Measurements from ENCODE around the gene CCDC12. TPM values are rescaled to one million over a fixed set of nuclear protein-coding genes. Genes with fewer than 3 reads are reported as not detected.

CCDC12 gene
- total RNA-seq (2022): 47.3 and 47.5 TPM in 2 replicates
- Bru-seq, nascent RNA: percentile 88 among the genes with signal in this experiment
- BruChase-seq, experiment 1, labeled RNA remaining after a 6-hour chase: percentile 77 among the genes with signal in this experiment
- percentile 72 among the genes with signal in this experiment for BruChase-seq, experiment 2, labeled RNA remaining after a 2-hour chase
- long read RNA-seq, partial matches to known transcripts: 66 of 87 reads
- long read RNA-seq, other reads (novel, unspliced or antisense): 18 of 87 reads

DNA sequence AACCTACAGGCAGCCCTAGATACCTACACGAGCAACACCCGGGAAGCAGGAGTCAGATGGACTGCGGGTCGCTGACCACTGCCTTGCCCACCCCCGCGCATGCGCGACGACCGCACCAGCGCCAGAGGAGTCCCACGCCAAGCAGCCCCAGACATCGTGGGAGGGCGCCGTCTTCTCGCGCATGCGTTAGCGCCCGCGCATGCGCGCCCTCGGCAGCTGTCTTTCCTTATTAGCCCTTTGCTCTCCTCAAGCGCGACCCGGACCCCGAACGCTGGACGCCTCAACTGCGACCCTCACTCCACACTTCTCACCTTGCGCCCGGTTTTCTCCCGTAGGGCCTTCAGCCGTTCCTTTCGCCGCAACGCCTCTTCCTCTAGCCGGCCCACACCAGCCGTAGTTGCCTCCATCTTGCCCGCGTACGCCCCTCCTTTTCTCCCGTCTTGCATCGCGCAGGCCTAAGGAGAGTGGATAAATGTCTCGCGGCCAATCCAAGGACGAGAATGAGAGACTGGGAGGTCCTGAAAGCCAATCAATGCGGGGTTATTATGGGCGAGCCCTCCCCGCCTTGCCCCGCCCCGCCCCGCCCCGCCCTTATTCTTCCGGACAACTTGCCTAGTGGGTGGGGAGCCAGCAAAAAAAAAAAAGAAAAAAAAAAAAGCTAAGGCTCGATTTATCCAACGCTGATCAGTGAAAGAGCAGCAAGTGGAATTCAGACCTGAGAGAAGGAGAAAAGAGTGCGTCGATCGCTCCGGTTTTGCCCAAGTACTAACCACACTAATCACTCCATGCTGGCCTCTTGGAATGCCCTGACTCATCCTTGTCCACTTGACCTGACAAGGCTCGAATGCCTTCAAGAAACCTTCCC lies at the start of gene CCDC12:
TSS of gene CCDC12 (minus strand) at position 420 of the 865 bp plus-strand sequence. CDS start at position 407, 13 bp downstream.
- peak; percentile 91 for DNase-seq
- peaks cover 64% of the 10 kb centered on the region for H3K36me3 Mint-ChIP-seq (ENCODE audit: insufficient read depth, unreplicated experiment)
- no peaks in the 10 kb centered on the region for H3K9me3 Mint-ChIP-seq (ENCODE audit: low read depth, unreplicated experiment)
- no TSS peak for BruUV-seq (replicated peaks)
- TF ChIP-seq, protein P1, sequence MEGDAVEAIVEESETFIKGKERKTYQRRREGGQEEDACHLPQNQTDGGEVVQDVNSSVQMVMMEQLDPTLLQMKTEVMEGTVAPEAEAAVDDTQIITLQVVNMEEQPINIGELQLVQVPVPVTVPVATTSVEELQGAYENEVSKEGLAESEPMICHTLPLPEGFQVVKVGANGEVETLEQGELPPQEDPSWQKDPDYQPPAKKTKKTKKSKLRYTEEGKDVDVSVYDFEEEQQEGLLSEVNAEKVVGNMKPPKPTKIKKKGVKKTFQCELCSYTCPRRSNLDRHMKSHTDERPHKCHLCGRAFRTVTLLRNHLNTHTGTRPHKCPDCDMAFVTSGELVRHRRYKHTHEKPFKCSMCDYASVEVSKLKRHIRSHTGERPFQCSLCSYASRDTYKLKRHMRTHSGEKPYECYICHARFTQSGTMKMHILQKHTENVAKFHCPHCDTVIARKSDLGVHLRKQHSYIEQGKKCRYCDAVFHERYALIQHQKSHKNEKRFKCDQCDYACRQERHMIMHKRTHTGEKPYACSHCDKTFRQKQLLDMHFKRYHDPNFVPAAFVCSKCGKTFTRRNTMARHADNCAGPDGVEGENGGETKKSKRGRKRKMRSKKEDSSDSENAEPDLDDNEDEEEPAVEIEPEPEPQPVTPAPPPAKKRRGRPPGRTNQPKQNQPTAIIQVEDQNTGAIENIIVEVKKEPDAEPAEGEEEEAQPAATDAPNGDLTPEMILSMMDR (IDR thresholded peaks at IDR 0.05; ENCODE audit: unreplicated experiment): no peak
- H3K27ac Mint-ChIP-seq (ENCODE audit: unreplicated experiment): peak within 1 kb of the TSS; percentile 99
- H3K4me1 Mint-ChIP-seq (ENCODE audit: low read depth, unreplicated experiment): peaks cover 37% of the 10 kb centered on the region
- intact Hi-C loops (cut with micrococcal nuclease; ENCODE audit: unreplicated experiment): loop anchor here (5.0 kb wide), 1 partner anchor 34 kb away; no protein-coding TSS in a partner anchor
- no peaks in the 10 kb centered on the region for H3K27me3 Mint-ChIP-seq (ENCODE audit: unreplicated experiment)
- CTCF ChIA-PET: interaction anchor here (0.6 to 1.7 kb wide), 11 partner anchors 29 to 305 kb away, joined by 3 to 12 read pairs (median 5); no protein-coding TSS in a partner anchor
- peak within 1 kb of the TSS; percentile 92 for H3K4me3 Mint-ChIP-seq (ENCODE audit: low read depth, unreplicated experiment)

- H3K4me1 Mint-ChIP-seq (ENCODE audit: low read depth, unreplicated experiment): peaks cover 11% of the 10 kb centered on the region
- BruUV-seq (replicated peaks): no TSS peak
- peaks cover 5% of the 10 kb centered on the region for H3K36me3 Mint-ChIP-seq (ENCODE audit: insufficient read depth, unreplicated experiment)
- no peaks in the 10 kb centered on the region for H3K9me3 Mint-ChIP-seq (ENCODE audit: low read depth, unreplicated experiment)
- H3K4me3 Mint-ChIP-seq (ENCODE audit: low read depth, unreplicated experiment): no peak overlapping the region
- H3K27ac Mint-ChIP-seq (ENCODE audit: unreplicated experiment): peak overlapping the region; percentile 32
- CTCF ChIA-PET: no interaction called here
- intact Hi-C loops (cut with micrococcal nuclease; ENCODE audit: unreplicated experiment): no loop called here
- TF ChIP-seq, protein P1 (IDR thresholded peaks at IDR 0.05; ENCODE audit: unreplicated experiment): no peak
- DNase-seq: no peak
- no peaks in the 10 kb centered on the region for H3K27me3 Mint-ChIP-seq (ENCODE audit: unreplicated experiment)
Measured at GRCh38 chr3:47024932-47025331, 48.4 kb upstream of the CCDC12 start.

DNA sequence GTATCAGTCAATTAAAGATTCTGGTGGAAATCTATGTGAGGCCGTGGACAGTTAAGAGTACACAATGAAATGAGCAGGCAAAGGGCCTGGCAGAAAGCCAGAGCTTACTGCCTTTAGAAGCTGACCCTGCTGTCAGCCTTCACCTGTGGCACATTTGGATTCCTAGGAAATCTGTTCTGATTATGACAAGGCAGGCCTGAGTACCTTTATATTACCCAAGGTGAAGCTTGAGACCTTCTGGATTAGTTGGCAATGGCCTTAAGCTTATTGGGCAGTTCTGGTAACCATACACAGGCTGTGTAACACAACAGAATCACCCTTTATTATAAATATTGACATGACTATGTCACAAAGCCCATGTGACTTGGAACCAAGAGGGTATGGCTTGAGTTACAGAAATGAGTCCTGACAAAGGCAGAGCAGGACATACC lies 46.1 kb upstream of the CCDC12 start:
- Mint-ChIP-seq H3K4me3 (ENCODE audit: low read depth, unreplicated experiment) (no peak overlapping the region), H3K9me3 (ENCODE audit: low read depth, unreplicated experiment) (no peaks in the 10 kb centered on the region), H3K27ac (ENCODE audit: unreplicated experiment) (no peak overlapping the region), H3K27me3 (ENCODE audit: unreplicated experiment) (no peaks in the 10 kb centered on the region), H3K4me1 (ENCODE audit: low read depth, unreplicated experiment) (peaks cover 11% of the 10 kb centered on the region), H3K36me3 (ENCODE audit: insufficient read depth, unreplicated experiment) (peaks cover 8% of the 10 kb centered on the region)
- TF ChIP-seq, protein P1 (IDR thresholded peaks at IDR 0.05; ENCODE audit: unreplicated experiment): no peak
- no TSS peak for BruUV-seq (replicated peaks)
- intact Hi-C loops (cut with micrococcal nuclease; ENCODE audit: unreplicated experiment): no loop called here
- CTCF ChIA-PET: interaction anchor here (0.6 to 0.7 kb wide), 2 partner anchors 140 to 199 kb away, joined by 6 to 8 read pairs; no protein-coding TSS in a partner anchor
- DNase-seq: no peak

GRCh38 chr3:47020311-47020710 lies 43.8 kb upstream of the CCDC12 start:
- CTCF ChIA-PET: no interaction called here
- Mint-ChIP-seq H3K27ac (ENCODE audit: unreplicated experiment) (no peak overlapping the region), H3K4me1 (ENCODE audit: low read depth, unreplicated experiment) (peaks cover 6% of the 10 kb centered on the region), H3K27me3 (ENCODE audit: unreplicated experiment) (no peaks in the 10 kb centered on the region), H3K36me3 (ENCODE audit: insufficient read depth, unreplicated experiment) (peaks cover 11% of the 10 kb centered on the region), H3K4me3 (ENCODE audit: low read depth, unreplicated experiment) (no peak overlapping the region), H3K9me3 (ENCODE audit: low read depth, unreplicated experiment) (no peaks in the 10 kb centered on the region)
- DNase-seq: no peak
- intact Hi-C loops (cut with micrococcal nuclease; ENCODE audit: unreplicated experiment): no loop called here
- TF ChIP-seq, protein P1 (IDR thresholded peaks at IDR 0.05; ENCODE audit: unreplicated experiment): no peak
- no TSS peak for BruUV-seq (replicated peaks)

All from Calu3 (cell line).